Thyroid gland (tissue), 4 donors: ENCODE data around the gene GABRR2. TPM values are rescaled to one million over a fixed set of nuclear protein-coding genes. Genes with fewer than 3 reads are reported as not detected.

Source experiments
- DNase-seq, 2 donors: peaks; one replicate each; pipeline ENCODE4 v3.0.0-alpha.2; 2019
- H3K27ac ChIP-seq, 3 donors: fragments of 200-600 bp; sonication (generic); 1 replicate in 2 of 3; 2 replicates in 1 of 3; pipeline ENCODE4 v1.5.1; 2016 to 2019; ENCODE audit warnings: mild to moderate bottlenecking in 1 of 3, moderate library complexity in 1 of 3
- H3K27me3 ChIP-seq: fragments of 200-600 bp; sonication (generic); one replicate; pipeline ENCODE4 v1.5.1; 2019
- H3K36me3 ChIP-seq, 2 donors: fragments of 200-600 bp; sonication (generic); one replicate each; pipeline ENCODE4 v1.5.1; 2016 to 2019
- H3K4me1 ChIP-seq, 2 donors: fragments of 200-600 bp; sonication (generic); one replicate each; pipeline ENCODE4 v1.5.1; 2017 to 2019
- H3K4me3 ChIP-seq, 3 donors: fragments of 200-600 bp; sonication (generic); replicated peaks in 1 of 3; 1 replicate in 2 of 3; 2 replicates in 1 of 3; pipeline ENCODE4 v1.5.1; 2016; ENCODE audit warnings: mild to moderate bottlenecking in 1 of 3
- H3K9me3 ChIP-seq: fragments of 200-600 bp; sonication (generic); one replicate; pipeline ENCODE4 v1.5.1; 2017
- CTCF ChIP-seq, 6 experiments: fragments of 200-600 bp in 3 of 6; fragments of 450-650 bp in 3 of 6; sonication (generic) in 3 of 6; IDR thresholded peaks; one replicate each; pipeline ENCODE4 v1.5.1; 2016 to 2019; ENCODE audit warnings: antibody characterized with exemption in 6 of 6, mild to moderate bottlenecking in 2 of 6, inconsistent platforms in 1 of 6, moderate library complexity in 1 of 6
- POLR2A ChIP-seq, 2 donors: fragments of 450-650 bp; IDR thresholded peaks; one replicate each; pipeline ENCODE4 v1.6.1; 2017; ENCODE audit warnings: antibody characterized with exemption in 2 of 2, mild to moderate bottlenecking in 2 of 2, moderate library complexity in 1 of 2
- WGBS, 2 donors: methylation state at CpG; one replicate each; pipeline ENCODE4 v1.1.5; 2017; 5-methylcytosine and 5-hydroxymethylcytosine counted together
- intact Hi-C: fragments of 100-400 bp; cut with DNase I; formaldehyde crosslinking; loops from one replicate; pipeline ENCODE4 v1.15.1; 2023
- total RNA-seq, 4 donors: library from RNA; depleted of rRNA; stranded (reverse); fragments of >200 nt; gene quantifications; one replicate each; pipeline ENCODE4 v1.2.3, GENCODE V29; 2016

GABRR2 gene
- total RNA-seq, 4 donors from 2014 or later = 0.42 to 2.1 (median 0.56) TPM

- WGBS, 2 donors = 93 to 96% methylated on average over 1 of the region's 1 CpG
- intact Hi-C loops = no loop called here
- no peaks in the 10 kb centered on the region for H3K27me3 ChIP-seq
- no peak for DNase-seq
- TF ChIP-seq POLR2A (IDR thresholded peaks at IDR 0.05) (no peak), CTCF (IDR thresholded peaks at IDR 0.05) (no peak)
- H3K27ac ChIP-seq = no peak overlapping the region
- H3K4me3 ChIP-seq = no peak overlapping the region
- peaks cover 0 to 1% of the 10 kb centered on the region in 2 donors for H3K4me1 ChIP-seq
- no peaks in the 10 kb centered on the region for H3K9me3 ChIP-seq
- H3K36me3 ChIP-seq = peaks cover 0 to 31% of the 10 kb centered on the region in 2 donors
These were observed 13.9 kb upstream of the GABRR2 start for GRCh38 chr6:89328976-89329375.

GRCh38 chr6:89324304-89324703 lies 9.2 kb upstream of the GABRR2 start:
- TF ChIP-seq POLR2A (IDR thresholded peaks at IDR 0.05) (no peak), CTCF (IDR thresholded peaks at IDR 0.05) (no peak)
- Histone ChIP-seq H3K27me3 (no peaks in the 10 kb centered on the region), H3K4me3 (no peak overlapping the region), H3K4me1 (peaks cover 14 to 16% of the 10 kb centered on the region in 2 donors), H3K27ac (peak overlapping the region; percentile 40 to 55 (median 42)), H3K36me3 (peaks cover 0 to 23% of the 10 kb centered on the region in 2 donors), H3K9me3 (no peaks in the 10 kb centered on the region)
- WGBS, 2 donors = 88 to 90% methylated on average over 3 of the region's 3 CpGs
- intact Hi-C loops = no loop called here
- DNase-seq = no peak

- no peak for TF ChIP-seq POLR2A (IDR thresholded peaks at IDR 0.05)
- no peak for TF ChIP-seq CTCF (IDR thresholded peaks at IDR 0.05)
- no peaks in the 10 kb centered on the region for H3K27me3 ChIP-seq
- H3K9me3 ChIP-seq = no peaks in the 10 kb centered on the region
These were observed 8.4 kb upstream of the GABRR2 start for GRCh38 chr6:89323511-89323971.

GRCh38 chr6:89321131-89321970 lies 6.3 kb upstream of the GABRR2 start:
- no peak overlapping the region for H3K4me3 ChIP-seq
- 52 to 57% methylated on average over 9 of the region's 9 CpGs for WGBS, 2 donors
- intact Hi-C loops = no loop called here
- no peaks in the 10 kb centered on the region for H3K27me3 ChIP-seq
- peak in 1 of 2 donors; percentile 91 for TF ChIP-seq POLR2A (IDR thresholded peaks at IDR 0.05)
- TF ChIP-seq CTCF (IDR thresholded peaks at IDR 0.05) = no peak
- peak; percentile 85 to 86 for DNase-seq
- peak overlapping the region; percentile 70 to 93 (median 83) for H3K27ac ChIP-seq
- H3K36me3 ChIP-seq = peaks cover 0 to 3% of the 10 kb centered on the region in 2 donors
- H3K4me1 ChIP-seq = peaks cover 16 to 19% of the 10 kb centered on the region in 2 donors
- H3K9me3 ChIP-seq = no peaks in the 10 kb centered on the region

More at GRCh38 chr6:89323511-89323971, 8.4 kb upstream of the GABRR2 start:
- peaks cover 16 to 19% of the 10 kb centered on the region in 2 donors for H3K4me1 ChIP-seq
- H3K36me3 ChIP-seq = peaks cover 0 to 15% of the 10 kb centered on the region in 2 donors
- intact Hi-C loops = no loop called here
- WGBS, 2 donors = 66 to 72% methylated on average over 3 of the region's 3 CpGs
- no peak overlapping the region for H3K4me3 ChIP-seq
- DNase-seq = no peak
- peak overlapping the region; percentile 40 to 55 (median 42) for H3K27ac ChIP-seq

- TF ChIP-seq POLR2A (IDR thresholded peaks at IDR 0.05) (no peak), CTCF (IDR thresholded peaks at IDR 0.05) (no peak)
- Histone ChIP-seq H3K36me3 (no peaks in the 10 kb centered on the region), H3K27ac (peak overlapping the region in 2 of 3 donors; percentile 70 to 93), H3K9me3 (no peaks in the 10 kb centered on the region), H3K27me3 (no peaks in the 10 kb centered on the region), H3K4me1 (peaks cover 16 to 19% of the 10 kb centered on the region in 2 donors), H3K4me3 (no peak overlapping the region)
- WGBS, 2 donors = 96 to 97% methylated on average over 6 of the region's 6 CpGs
- DNase-seq = no peak
- intact Hi-C loops = no loop called here
These were observed 5.0 kb upstream of the GABRR2 start for GRCh38 chr6:89320012-89320559.
